Measurements from ENCODE around the gene PAK4.

PAK4 gene

GRCh38 chr19:39167461-39168257, 42.1 kb downstream of the PAK4 start:
- no peak for DNase-seq

- DNase-seq, result no peak
Observed at GRCh38 chr19:39168258-39169142, 42.9 kb downstream of the PAK4 start.

- no peak for DNase-seq
Observed at GRCh38 chr19:39169143-39169810, 43.7 kb downstream of the PAK4 start.

- no peak for DNase-seq
Observed at GRCh38 chr19:39170386-39171231, 45.0 kb downstream of the PAK4 start.

- DNase-seq, result no peak
Observed at GRCh38 chr19:39171479-39172465, 46.2 kb downstream of the PAK4 start.

- DNase-seq, result no peak
Observed at GRCh38 chr19:39172700-39173501, 47.3 kb downstream of the PAK4 start.

- DNase-seq, result no peak
Observed at GRCh38 chr19:39173502-39173991, 48.0 kb downstream of the PAK4 start.

- no peak for DNase-seq
Observed at GRCh38 chr19:39174142-39174541, 48.6 kb downstream of the PAK4 start.

- DNase-seq, result no peak
Observed at GRCh38 chr19:39174558-39175544, 49.3 kb downstream of the PAK4 start.

- no peak for DNase-seq
Observed at GRCh38 chr19:39175564-39175963, 50.0 kb downstream of the PAK4 start.

- no peak for DNase-seq
Observed at GRCh38 chr19:39177110-39177699, 51.6 kb downstream of the PAK4 start.

GRCh38 chr19:39177736-39178135, 52.1 kb downstream of the PAK4 start:
- DNase-seq, result no peak

- DNase-seq, result no peak
Observed at GRCh38 chr19:39178296-39179006, 52.9 kb downstream of the PAK4 start.

GRCh38 chr19:39179754-39180153, 54.2 kb downstream of the PAK4 start:
- no peak for DNase-seq

GRCh38 chr19:39180749-39181148, 55.2 kb downstream of the PAK4 start:
- DNase-seq, result no peak

- no peak for DNase-seq
Observed at GRCh38 chr19:39181500-39182173, 56.1 kb downstream of the PAK4 start.

GRCh38 chr19:39182174-39182505, 56.6 kb downstream of the PAK4 start:
- DNase-seq, result no peak

Data from activated CD8-positive, alpha-beta memory T cell treated with anti-CD3 and anti-CD28 coated beads, Interleukin-2, amount 50 U/mL, for 4 hours (primary cell).